HepG2 (cell line): ENCODE results near the gene STX4. TPM values are rescaled to one million over a fixed set of nuclear protein-coding genes. Genes with fewer than 3 reads are reported as not detected.

Source experiments
- CEBPG ChIP-seq: IDR thresholded peaks from 2 replicates; pipeline ENCODE4 v1.6.1; 2016
- SPEN ChIP-seq: sonication (generic); formaldehyde crosslinking; IDR thresholded peaks from 2 replicates; pipeline ENCODE4 v1.5.1; 2020; ENCODE audit warnings: low read depth, mild to moderate bottlenecking, missing genetic modification reagents
- THAP11 ChIP-seq: IDR thresholded peaks from 2 replicates; pipeline ENCODE4 v1.6.1; 2016; ENCODE audit warnings: missing biosample characterization, missing genetic modification reagents
- ZNF292 ChIP-seq: sonication (generic); formaldehyde crosslinking; IDR thresholded peaks from 2 replicates; pipeline ENCODE4 v1.8.1; 2022; ENCODE audit warnings: mild to moderate bottlenecking, low read depth, missing genetic modification reagents, borderline replicate concordance
- ZNF326 ChIP-seq: sonication (generic); formaldehyde crosslinking; IDR thresholded peaks from 2 replicates; pipeline ENCODE4 v1.4.0; 2020; ENCODE audit warnings: missing genetic modification reagents, borderline replicate concordance
- ZNF446 ChIP-seq: sonication (generic); formaldehyde crosslinking; IDR thresholded peaks from 2 replicates; pipeline ENCODE4 v1.5.0; 2020; ENCODE audit warnings: mild to moderate bottlenecking, missing genetic modification reagents
- ZNF83 ChIP-seq: sonication (generic); formaldehyde crosslinking; IDR thresholded peaks from 2 replicates; pipeline ENCODE4 v1.4.0; 2020; ENCODE audit warnings: missing genetic modification reagents, mild to moderate bottlenecking, borderline replicate concordance
- polyA plus RNA-seq, 8 experiments: library from polyadenylated mRNA; depleted of rRNA in 3 of 8; stranded (reverse) in 7 of 8; unstranded in 1 of 8; fragments of >200 nt; fragmentation: Illumina TruSeq in 4 of 8; extraction: Trizol in 4 of 8; gene quantifications; 2 replicates each; pipeline versions ENCODE4 v1.2.1 to v1.2.3, GENCODE V29; 2011 to 2016; ENCODE audit warnings: low read depth in 4 of 8, missing spikeins in 1 of 8, mixed read lengths in 1 of 8; ENCODE audit not compliant: insufficient read depth in 1 of 8
- total RNA-seq, 5 experiments: library from RNA; depleted of rRNA; stranded (reverse); fragments of >200 nt; fragmentation: Illumina TruSeq; extraction: Trizol; gene quantifications; 2 replicates each; pipeline ENCODE4 v1.2.3, GENCODE V29; 2016; ENCODE audit warnings: low read depth in 1 of 5
- TF ChIP-seq, protein P1 (sequence below): sonication (generic); formaldehyde crosslinking; IDR thresholded peaks from 2 replicates; pipeline ENCODE4 v1.5.0; 2020; ENCODE audit warnings: mild to moderate bottlenecking, missing genetic modification reagents
- TF ChIP-seq, protein P2 (sequence below): sonication (generic); formaldehyde crosslinking; IDR thresholded peaks from 2 replicates; pipeline ENCODE4 v1.4.0; 2020; ENCODE audit warnings: missing genetic modification reagents
- TF ChIP-seq, protein P3 (sequence below): sonication (generic); IDR thresholded peaks from 2 replicates; pipeline ENCODE4 v1.6.1; 2016; ENCODE audit warnings: low read depth, borderline replicate concordance
- TF ChIP-seq, protein P4 (sequence below): sonication (generic); formaldehyde crosslinking; IDR thresholded peaks from 2 replicates; pipeline ENCODE4 v1.5.0; 2020; ENCODE audit warnings: mild to moderate bottlenecking, low read depth, missing genetic modification reagents, borderline replicate concordance
- TF ChIP-seq, protein P5 (sequence below): sonication (generic); formaldehyde crosslinking; IDR thresholded peaks from 2 replicates; pipeline ENCODE4 v1.4.0; 2020; ENCODE audit warnings: low read depth, missing genetic modification reagents
- TF ChIP-seq, protein P6 (sequence below): sonication (generic); formaldehyde crosslinking; IDR thresholded peaks from 2 replicates; pipeline ENCODE4 v1.4.0; 2020; ENCODE audit warnings: missing genetic modification reagents

The STX4 gene
- total and polyA plus RNA-seq, 2 of the 13 experiments (the other 11 are each of a cell fraction or from before 2014, with no cell fraction given) = 29.2 to 34.6 TPM

DNA sequence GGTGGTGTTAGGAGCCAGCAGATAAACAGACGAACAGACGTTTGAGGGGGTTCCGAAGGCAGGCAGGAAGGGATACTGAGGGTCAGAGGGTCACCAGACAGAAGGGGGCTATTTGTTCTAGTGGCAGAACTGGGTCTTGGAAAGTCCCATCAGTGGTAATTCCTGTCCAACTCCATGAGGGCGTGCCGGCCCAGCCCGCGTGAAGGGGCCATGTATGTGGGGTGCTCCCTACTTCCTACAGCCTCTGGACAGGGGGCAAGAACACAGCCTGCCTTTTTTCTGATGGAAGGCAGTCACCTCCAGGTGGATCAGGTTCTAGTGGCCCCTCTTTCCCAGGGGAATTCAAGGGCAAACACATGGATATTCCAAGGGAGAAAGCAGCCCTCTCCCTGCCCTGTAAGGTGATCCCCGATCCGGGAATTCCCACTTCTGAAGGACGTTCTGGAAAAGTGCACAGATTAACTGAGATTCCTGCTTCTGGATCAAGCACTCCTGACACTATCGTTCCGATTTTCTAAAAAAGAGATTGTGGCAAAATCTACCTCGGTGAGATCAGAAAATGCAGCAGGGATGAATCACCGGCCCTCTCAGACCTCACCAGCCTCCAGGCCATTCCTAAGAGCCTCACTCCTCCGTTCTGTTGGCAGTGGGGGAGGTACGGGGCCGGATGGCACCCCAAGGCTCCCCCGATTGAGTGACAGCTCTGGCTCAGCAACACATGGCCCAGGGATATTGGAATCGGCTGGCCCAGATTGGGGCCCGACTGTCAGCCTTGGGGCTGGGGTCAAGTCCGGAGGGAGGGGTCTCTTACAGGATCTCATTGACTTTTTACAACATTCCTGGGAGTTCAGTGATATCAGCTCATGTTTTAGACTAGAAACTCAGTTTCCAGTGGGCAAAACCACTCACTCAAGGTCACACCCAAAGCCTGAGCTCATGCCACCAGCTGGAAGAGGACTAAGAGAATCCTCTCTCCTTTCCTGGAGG lies 35.3 kb upstream of the STX4 start (continued):
- TF ChIP-seq, protein P1, sequence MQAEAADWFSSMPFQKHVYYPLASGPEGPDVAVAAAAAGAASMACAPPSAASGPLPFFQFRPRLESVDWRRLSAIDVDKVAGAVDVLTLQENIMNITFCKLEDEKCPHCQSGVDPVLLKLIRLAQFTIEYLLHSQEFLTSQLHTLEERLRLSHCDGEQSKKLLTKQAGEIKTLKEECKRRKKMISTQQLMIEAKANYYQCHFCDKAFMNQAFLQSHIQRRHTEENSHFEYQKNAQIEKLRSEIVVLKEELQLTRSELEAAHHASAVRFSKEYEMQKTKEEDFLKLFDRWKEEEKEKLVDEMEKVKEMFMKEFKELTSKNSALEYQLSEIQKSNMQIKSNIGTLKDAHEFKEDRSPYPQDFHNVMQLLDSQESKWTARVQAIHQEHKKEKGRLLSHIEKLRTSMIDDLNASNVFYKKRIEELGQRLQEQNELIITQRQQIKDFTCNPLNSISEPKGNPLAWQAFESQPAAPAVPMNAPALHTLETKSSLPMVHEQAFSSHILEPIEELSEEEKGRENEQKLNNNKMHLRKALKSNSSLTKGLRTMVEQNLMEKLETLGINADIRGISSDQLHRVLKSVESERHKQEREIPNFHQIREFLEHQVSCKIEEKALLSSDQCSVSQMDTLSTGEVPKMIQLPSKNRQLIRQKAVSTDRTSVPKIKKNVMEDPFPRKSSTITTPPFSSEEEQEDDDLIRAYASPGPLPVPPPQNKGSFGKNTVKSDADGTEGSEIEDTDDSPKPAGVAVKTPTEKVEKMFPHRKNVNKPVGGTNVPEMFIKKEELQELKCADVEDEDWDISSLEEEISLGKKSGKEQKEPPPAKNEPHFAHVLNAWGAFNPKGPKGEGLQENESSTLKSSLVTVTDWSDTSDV (CRISPR knock-in tag) = no peak
- TF ChIP-seq, protein P2, sequence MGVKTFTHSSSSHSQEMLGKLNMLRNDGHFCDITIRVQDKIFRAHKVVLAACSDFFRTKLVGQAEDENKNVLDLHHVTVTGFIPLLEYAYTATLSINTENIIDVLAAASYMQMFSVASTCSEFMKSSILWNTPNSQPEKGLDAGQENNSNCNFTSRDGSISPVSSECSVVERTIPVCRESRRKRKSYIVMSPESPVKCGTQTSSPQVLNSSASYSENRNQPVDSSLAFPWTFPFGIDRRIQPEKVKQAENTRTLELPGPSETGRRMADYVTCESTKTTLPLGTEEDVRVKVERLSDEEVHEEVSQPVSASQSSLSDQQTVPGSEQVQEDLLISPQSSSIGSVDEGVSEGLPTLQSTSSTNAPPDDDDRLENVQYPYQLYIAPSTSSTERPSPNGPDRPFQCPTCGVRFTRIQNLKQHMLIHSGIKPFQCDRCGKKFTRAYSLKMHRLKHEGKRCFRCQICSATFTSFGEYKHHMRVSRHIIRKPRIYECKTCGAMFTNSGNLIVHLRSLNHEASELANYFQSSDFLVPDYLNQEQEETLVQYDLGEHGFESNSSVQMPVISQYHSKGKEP (CRISPR knock-in tag) = no peak
- TF ChIP-seq CEBPG (CRISPR knock-in tag) = no peak
- no peak; the same call in 1 of the 2 replicates for TF ChIP-seq THAP11 (CRISPR knock-in tag)
- TF ChIP-seq ZNF83 (CRISPR knock-in tag) = no peak
- no peak for TF ChIP-seq ZNF292 (CRISPR knock-in tag)
- TF ChIP-seq SPEN (CRISPR knock-in tag) = no peak
- TF ChIP-seq ZNF446 (CRISPR knock-in tag) = no peak; the same call in 1 of the 2 replicates
- TF ChIP-seq, protein P3, sequence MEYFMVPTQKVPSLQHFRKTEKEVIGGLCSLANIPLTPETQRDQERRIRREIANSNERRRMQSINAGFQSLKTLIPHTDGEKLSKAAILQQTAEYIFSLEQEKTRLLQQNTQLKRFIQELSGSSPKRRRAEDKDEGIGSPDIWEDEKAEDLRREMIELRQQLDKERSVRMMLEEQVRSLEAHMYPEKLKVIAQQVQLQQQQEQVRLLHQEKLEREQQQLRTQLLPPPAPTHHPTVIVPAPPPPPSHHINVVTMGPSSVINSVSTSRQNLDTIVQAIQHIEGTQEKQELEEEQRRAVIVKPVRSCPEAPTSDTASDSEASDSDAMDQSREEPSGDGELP = no peak
- TF ChIP-seq, protein P4, sequence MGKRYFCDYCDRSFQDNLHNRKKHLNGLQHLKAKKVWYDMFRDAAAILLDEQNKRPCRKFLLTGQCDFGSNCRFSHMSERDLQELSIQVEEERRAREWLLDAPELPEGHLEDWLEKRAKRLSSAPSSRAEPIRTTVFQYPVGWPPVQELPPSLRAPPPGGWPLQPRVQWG (CRISPR knock-in tag) = no peak
- TF ChIP-seq, protein P5, sequence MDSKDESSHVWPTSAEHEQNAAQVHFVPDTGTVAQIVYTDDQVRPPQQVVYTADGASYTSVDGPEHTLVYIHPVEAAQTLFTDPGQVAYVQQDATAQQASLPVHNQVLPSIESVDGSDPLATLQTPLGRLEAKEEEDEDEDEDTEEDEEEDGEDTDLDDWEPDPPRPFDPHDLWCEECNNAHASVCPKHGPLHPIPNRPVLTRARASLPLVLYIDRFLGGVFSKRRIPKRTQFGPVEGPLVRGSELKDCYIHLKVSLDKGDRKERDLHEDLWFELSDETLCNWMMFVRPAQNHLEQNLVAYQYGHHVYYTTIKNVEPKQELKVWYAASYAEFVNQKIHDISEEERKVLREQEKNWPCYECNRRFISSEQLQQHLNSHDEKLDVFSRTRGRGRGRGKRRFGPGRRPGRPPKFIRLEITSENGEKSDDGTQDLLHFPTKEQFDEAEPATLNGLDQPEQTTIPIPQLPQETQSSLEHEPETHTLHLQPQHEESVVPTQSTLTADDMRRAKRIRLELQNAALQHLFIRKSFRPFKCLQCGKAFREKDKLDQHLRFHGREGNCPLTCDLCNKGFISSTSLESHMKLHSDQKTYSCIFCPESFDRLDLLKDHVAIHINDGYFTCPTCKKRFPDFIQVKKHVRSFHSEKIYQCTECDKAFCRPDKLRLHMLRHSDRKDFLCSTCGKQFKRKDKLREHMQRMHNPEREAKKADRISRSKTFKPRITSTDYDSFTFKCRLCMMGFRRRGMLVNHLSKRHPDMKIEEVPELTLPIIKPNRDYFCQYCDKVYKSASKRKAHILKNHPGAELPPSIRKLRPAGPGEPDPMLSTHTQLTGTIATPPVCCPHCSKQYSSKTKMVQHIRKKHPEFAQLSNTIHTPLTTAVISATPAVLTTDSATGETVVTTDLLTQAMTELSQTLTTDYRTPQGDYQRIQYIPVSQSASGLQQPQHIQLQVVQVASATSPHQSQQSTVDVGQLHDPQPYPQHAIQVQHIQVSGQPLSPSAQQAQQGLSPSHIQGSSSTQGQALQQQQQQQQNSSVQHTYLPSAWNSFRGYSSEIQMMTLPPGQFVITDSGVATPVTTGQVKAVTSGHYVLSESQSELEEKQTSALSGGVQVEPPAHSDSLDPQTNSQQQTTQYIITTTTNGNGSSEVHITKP (CRISPR knock-in tag) = peak; percentile 7; the same call in 1 of the 2 replicates
- TF ChIP-seq, protein P6, sequence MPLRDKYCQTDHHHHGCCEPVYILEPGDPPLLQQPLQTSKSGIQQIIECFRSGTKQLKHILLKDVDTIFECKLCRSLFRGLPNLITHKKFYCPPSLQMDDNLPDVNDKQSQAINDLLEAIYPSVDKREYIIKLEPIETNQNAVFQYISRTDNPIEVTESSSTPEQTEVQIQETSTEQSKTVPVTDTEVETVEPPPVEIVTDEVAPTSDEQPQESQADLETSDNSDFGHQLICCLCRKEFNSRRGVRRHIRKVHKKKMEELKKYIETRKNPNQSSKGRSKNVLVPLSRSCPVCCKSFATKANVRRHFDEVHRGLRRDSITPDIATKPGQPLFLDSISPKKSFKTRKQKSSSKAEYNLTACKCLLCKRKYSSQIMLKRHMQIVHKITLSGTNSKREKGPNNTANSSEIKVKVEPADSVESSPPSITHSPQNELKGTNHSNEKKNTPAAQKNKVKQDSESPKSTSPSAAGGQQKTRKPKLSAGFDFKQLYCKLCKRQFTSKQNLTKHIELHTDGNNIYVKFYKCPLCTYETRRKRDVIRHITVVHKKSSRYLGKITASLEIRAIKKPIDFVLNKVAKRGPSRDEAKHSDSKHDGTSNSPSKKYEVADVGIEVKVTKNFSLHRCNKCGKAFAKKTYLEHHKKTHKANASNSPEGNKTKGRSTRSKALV (CRISPR knock-in tag) = no peak
- TF ChIP-seq ZNF326 (CRISPR knock-in tag) = no peak
